ENCODE data around the gene GTSE1. TPM values are rescaled to one million over a fixed set of nuclear protein-coding genes. Genes with fewer than 3 reads are reported as not detected.
A peak's percentile ranks its signal among the peaks of the same experiment; 100 is the strongest.

Gene GTSE1
- total RNA-seq, 2 experiments from 2014 or later = 91.9 to 101 TPM

DNA sequence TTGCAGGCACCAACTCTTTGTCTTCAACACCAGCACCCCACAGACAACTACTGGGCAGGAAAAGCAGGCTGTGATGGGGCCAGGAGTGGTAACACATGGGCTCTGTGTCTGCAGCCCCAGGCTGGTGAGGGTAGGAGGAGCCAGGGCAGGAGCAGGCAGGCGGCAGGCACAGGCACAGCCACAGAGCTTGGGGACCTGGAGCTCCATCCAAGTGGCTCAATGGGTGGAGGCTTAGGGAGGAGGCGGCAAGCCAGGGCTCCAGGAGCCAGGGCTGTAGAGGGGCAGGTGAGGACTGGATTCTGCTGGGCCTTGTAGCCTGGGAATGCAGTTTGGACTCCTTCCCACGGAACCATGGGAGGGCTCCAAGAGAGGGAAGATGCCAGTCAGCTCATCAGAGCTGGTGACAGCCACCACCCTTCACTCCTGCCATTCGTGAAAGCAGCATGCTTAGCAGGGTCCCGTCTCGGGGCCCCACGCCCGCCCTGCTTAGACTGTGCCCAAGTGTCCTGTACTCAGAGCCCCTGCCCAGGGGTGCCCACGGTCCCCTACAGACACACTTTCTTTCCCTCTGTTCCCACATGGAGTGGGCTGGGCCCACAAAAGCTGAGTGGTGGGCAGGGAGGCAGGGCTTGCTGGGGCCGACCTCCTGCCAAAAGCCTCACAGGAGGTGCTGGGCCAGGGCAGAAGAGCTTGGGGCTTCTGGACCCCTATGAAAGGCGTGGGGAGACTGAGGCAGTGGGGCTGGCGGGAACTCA lies 16.4 kb upstream of the GTSE1 start:
- Mint-ChIP-seq H3K27ac (peak overlapping the region; percentile 67), H3K9me3 (ENCODE audit: low read depth) (no peaks in the 10 kb centered on the region), H3K27me3 (no peaks in the 10 kb centered on the region), H3K36me3 (peaks cover 50% of the 10 kb centered on the region), H3K4me3 (no peak overlapping the region), H3K4me1 (peaks cover 27% of the 10 kb centered on the region)
- DNase-seq (no peak), ATAC-seq (no peak)
- CTCF ChIA-PET = interaction anchor here (0.7 to 1.6 kb wide), 2 partner anchors 13 to 16 kb away, joined by 3 read pairs; partner anchors contain the start of genes GTSE1 and TTC38

DNA sequence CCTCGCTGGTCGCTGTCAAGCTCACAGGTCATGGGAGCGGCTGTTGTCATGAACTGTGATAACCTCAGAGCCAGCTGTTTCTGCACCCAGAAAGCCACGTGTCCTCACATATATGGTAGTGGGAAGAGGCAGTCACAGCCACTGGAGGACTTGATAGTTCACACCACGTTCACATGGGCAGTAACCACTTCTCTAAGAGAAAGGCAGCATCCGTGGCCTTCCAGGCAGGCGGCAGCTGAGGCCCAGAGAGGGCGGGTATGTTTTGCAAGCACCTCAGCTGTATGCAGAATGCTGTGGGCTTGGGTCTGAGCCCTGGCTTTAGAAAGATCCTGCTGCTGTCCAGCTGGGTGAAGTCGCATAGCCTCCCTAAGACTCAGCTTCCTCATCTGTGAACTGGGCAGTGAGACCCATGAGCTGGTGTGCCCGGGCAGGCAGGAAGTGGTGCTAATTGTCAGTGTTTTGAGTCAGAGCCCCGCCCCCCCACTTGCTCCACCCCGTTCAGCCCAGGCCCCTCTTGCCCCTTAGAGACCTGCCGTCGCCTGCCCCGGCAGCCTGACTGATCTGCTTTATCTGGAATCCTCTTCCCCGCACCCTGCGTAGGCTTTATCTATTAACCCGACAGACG lies 15.6 kb upstream of the GTSE1 start:
- peak; percentile 80 for ATAC-seq
- H3K4me3 Mint-ChIP-seq = no peak overlapping the region
- peak overlapping the region; percentile 67 for H3K27ac Mint-ChIP-seq
- peaks cover 22% of the 10 kb centered on the region for H3K4me1 Mint-ChIP-seq
- H3K36me3 Mint-ChIP-seq = peaks cover 50% of the 10 kb centered on the region
- H3K9me3 Mint-ChIP-seq (ENCODE audit: low read depth) = no peaks in the 10 kb centered on the region
- DNase-seq = peak; percentile 69
- H3K27me3 Mint-ChIP-seq = no peaks in the 10 kb centered on the region
- CTCF ChIA-PET = interaction anchor here (0.7 to 1.6 kb wide), 2 partner anchors 13 to 16 kb away, joined by 3 read pairs; partner anchors contain the start of genes GTSE1 and TTC38

- Mint-ChIP-seq H3K4me3 (no peak overlapping the region), H3K4me1 (peaks cover 23% of the 10 kb centered on the region), H3K27ac (no peak overlapping the region), H3K27me3 (no peaks in the 10 kb centered on the region), H3K9me3 (ENCODE audit: low read depth) (no peaks in the 10 kb centered on the region), H3K36me3 (peaks cover 48% of the 10 kb centered on the region)
- CTCF ChIA-PET = no interaction called here
- ATAC-seq (no peak), DNase-seq (no peak)
Observed at GRCh38 chr22:46281866-46282678, 14.6 kb upstream of the GTSE1 start.

DNA sequence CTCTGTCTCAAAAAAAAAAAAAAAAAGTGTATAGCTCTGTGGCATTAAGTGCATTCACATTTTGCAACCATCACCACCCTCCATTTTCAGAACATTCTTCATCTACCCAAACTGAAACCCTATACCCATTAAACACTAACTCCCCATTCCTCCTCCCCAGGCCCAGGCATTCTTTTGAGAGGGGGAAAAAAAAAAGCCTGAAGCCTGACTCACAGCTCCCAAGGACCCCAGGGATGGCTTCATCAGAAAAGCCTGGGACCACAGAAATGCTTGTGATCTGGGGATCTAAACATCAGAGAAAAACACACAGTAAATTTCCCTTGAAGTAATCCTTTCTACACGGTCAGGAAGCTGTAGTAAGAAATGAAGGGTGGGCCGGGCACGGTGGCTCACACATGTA lies 10.7 kb upstream of the GTSE1 start:
- no peak for DNase-seq
- no peaks in the 10 kb centered on the region for H3K9me3 Mint-ChIP-seq (ENCODE audit: low read depth)
- H3K36me3 Mint-ChIP-seq = peaks cover 51% of the 10 kb centered on the region
- no peak for ATAC-seq
- CTCF ChIA-PET = interaction anchor here (1.9 kb wide), 1 partner anchor 10 kb away, joined by 7 read pairs; the partner anchor contains the start of gene GTSE1
- peaks cover 44% of the 10 kb centered on the region for H3K4me1 Mint-ChIP-seq
- peak overlapping the region; percentile 9 for H3K4me3 Mint-ChIP-seq
- peak overlapping the region; percentile 72 for H3K27ac Mint-ChIP-seq
- no peaks in the 10 kb centered on the region for H3K27me3 Mint-ChIP-seq

DNA sequence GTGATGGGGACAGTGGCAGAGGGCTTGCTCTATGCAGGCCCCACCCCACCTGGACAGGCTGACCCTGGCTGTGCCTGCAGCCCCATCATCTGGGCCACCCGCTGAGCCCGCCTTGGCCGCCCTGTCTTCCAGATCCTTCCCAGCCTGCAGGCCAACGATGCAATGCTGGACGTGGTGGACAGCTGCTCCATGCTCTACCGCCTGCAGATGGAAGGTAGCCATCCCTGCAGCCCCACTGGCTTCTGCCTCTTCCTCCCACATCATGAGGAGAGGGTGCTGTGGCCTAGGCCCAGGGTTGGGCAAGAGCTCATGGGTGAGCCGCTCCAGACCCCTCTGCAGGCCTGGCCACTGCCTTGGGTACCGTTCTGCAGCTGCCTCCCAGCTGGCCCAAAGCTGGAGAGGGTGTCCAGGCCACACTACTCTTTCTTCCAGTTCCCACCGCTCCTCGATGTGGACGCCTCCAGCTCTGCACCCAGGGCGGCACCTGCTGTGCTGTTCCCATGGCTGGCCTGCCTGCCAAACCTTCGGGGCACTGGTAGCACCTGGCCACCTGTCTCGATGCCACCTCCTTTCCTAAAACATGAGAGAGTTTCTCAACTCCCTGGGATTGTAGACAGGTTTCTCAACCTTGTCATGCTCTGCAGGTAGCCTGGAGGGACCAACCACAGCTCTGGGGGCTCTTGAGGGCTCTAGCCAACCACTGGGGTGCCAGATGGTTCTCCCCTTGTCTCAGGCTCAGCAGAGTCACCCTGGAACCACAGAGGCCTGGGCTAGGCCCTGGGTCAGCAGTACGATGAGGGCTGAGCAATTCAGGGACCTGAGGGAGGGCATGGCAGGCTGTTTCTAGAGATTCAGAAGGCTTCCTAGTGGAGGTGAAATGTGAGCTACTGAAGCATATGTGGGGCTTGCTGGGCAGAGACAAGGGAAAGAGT lies 9.5 kb upstream of the GTSE1 start:
- Mint-ChIP-seq H3K27ac (peak overlapping the region; percentile 96), H3K4me3 (peak overlapping the region; percentile 83), H3K36me3 (peaks cover 52% of the 10 kb centered on the region), H3K27me3 (no peaks in the 10 kb centered on the region), H3K4me1 (peaks cover 40% of the 10 kb centered on the region), H3K9me3 (ENCODE audit: low read depth) (peaks cover under 1% of the 10 kb centered on the region)
- CTCF ChIA-PET = interaction anchor here (0.8 to 1.8 kb wide), 3 partner anchors 10 to 165 kb away, joined by 3 to 6 read pairs (median 4); partner anchors contain the start of genes GTSE1 and TTC38
- DNase-seq (no peak), ATAC-seq (peak; percentile 7)

GRCh38 chr22:46287873-46288751 lies 8.6 kb upstream of the GTSE1 start:
- no peaks in the 10 kb centered on the region for H3K27me3 Mint-ChIP-seq
- H3K36me3 Mint-ChIP-seq = peaks cover 57% of the 10 kb centered on the region
- H3K27ac Mint-ChIP-seq = peak overlapping the region; percentile 96
- CTCF ChIA-PET = interaction anchor here (0.9 to 1.8 kb wide), 4 partner anchors 9 to 282 kb away, joined by 3 to 6 read pairs (median 4); partner anchors contain the start of gene GTSE1
- peak overlapping the region; percentile 83 for H3K4me3 Mint-ChIP-seq
- ATAC-seq (peak; percentile 88), DNase-seq (peak; percentile 91)
- peaks cover 2% of the 10 kb centered on the region for H3K9me3 Mint-ChIP-seq (ENCODE audit: low read depth)
- H3K4me1 Mint-ChIP-seq = peaks cover 48% of the 10 kb centered on the region

DNA sequence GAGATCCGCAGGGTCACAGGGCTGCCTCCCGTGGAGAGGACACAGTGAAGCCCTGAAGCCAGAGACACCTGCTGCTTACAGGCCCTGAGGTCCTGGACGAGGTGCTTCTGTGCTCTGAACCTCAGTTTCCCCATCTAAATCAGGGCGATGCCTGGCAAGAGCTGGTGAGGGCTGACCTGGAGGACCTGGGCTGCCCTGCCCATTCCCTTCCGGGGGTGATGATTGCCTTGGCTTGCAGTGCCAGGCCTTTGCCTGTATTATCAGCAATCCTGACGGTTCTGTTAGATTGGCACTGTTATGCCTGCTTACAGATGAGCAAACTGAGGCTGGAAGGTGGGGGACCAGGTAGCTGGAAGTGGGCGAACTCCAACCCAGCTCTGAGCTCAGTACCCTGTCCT lies 7.8 kb upstream of the GTSE1 start:
- Mint-ChIP-seq H3K27ac (peak overlapping the region; percentile 96), H3K36me3 (peaks cover 58% of the 10 kb centered on the region), H3K9me3 (ENCODE audit: low read depth) (peaks cover 2% of the 10 kb centered on the region), H3K4me1 (peaks cover 55% of the 10 kb centered on the region), H3K27me3 (no peaks in the 10 kb centered on the region), H3K4me3 (peak overlapping the region; percentile 83)
- DNase-seq (no peak), ATAC-seq (no peak)
- CTCF ChIA-PET = interaction anchor here (0.9 to 1.8 kb wide), 3 partner anchors 12 to 283 kb away, joined by 3 to 6 read pairs (median 3); no protein-coding TSS in a partner anchor

GRCh38 chr22:46289244-46289891 lies 7.3 kb upstream of the GTSE1 start:
- peaks cover 56% of the 10 kb centered on the region for H3K4me1 Mint-ChIP-seq
- peaks cover 2% of the 10 kb centered on the region for H3K9me3 Mint-ChIP-seq (ENCODE audit: low read depth)
- CTCF ChIA-PET = interaction anchor here (0.9 to 1.2 kb wide), 3 partner anchors 13 to 283 kb away, joined by 3 read pairs; partner anchors contain the start of gene TTC38
- DNase-seq = no peak
- no peak for ATAC-seq
- no peak overlapping the region for H3K4me3 Mint-ChIP-seq
- H3K27me3 Mint-ChIP-seq = no peaks in the 10 kb centered on the region
- peaks cover 53% of the 10 kb centered on the region for H3K36me3 Mint-ChIP-seq
- H3K27ac Mint-ChIP-seq = peak overlapping the region; percentile 54

- Mint-ChIP-seq H3K9me3 (ENCODE audit: low read depth) (peaks cover 2% of the 10 kb centered on the region), H3K27ac (peak overlapping the region; percentile 47), H3K4me3 (no peak overlapping the region), H3K36me3 (peaks cover 49% of the 10 kb centered on the region), H3K27me3 (no peaks in the 10 kb centered on the region), H3K4me1 (peaks cover 62% of the 10 kb centered on the region)
- ATAC-seq (no peak), DNase-seq (no peak)
- CTCF ChIA-PET = interaction anchor here (1.1 kb wide), 1 partner anchor 22 kb away, joined by 3 read pairs; the partner anchor contains the start of gene TTC38
Observed at GRCh38 chr22:46290121-46290842, 6.4 kb upstream of the GTSE1 start.

- Mint-ChIP-seq H3K27ac (peak overlapping the region; percentile 57), H3K4me1 (peaks cover 70% of the 10 kb centered on the region), H3K27me3 (no peaks in the 10 kb centered on the region), H3K36me3 (peaks cover 40% of the 10 kb centered on the region), H3K9me3 (ENCODE audit: low read depth) (peaks cover 2% of the 10 kb centered on the region), H3K4me3 (no peak overlapping the region)
- ATAC-seq = no peak
- DNase-seq = no peak
- CTCF ChIA-PET = no interaction called here
Observed at GRCh38 chr22:46290843-46291785, 5.6 kb upstream of the GTSE1 start.
